GM18873 (cell line): ENCODE measurements around the gene NOL4L.

Source experiments
- ATAC-seq: cut with Tn5 transposase; IDR thresholded peaks from one replicate; pipeline ENCODE4 v1.9.1; 2021; ENCODE audit warnings: mild to moderate bottlenecking, moderate library complexity, moderate number of reproducible peaks; ENCODE audit not compliant: unreplicated experiment, low FRiP score

The NOL4L gene

DNA sequence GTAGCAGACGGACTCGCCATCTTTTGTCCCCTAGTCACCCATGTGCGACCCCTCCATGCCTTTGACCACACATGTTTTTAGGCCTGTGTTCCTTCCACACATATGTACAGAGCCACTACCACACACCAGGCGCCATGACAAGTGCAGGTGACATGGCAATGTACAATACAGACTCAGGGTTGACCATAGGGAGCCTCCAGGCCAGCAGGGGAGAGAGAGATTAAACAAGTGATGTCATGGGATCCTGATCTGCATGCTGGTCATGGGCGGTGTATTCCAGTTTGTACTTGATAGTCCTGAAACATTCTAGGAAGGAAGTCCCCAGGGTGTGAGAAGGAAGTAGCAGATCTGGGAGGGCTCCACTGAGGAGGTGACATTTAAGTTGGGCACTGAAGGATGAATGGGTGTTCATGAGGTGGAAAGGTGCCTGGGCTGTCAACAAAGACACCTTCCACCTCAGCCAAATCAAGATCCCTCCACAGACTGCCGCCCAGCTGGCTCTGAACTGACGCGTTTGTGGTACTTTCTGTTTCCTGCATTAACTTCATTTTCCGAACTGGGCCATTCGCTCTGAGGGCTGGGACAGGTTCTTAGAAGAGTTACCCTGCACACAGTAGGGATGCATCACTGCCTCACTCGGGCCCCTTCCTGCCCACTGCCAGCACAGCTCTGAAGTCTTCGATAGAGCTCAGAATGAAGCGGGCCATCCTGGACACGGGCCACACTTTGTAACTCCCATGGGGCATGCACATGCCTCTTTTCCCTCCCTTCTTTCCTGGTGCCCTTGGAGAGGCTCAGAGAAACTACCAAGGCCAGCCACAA lies 94.0 kb downstream of the NOL4L start:
- no peak for ATAC-seq

DNA sequence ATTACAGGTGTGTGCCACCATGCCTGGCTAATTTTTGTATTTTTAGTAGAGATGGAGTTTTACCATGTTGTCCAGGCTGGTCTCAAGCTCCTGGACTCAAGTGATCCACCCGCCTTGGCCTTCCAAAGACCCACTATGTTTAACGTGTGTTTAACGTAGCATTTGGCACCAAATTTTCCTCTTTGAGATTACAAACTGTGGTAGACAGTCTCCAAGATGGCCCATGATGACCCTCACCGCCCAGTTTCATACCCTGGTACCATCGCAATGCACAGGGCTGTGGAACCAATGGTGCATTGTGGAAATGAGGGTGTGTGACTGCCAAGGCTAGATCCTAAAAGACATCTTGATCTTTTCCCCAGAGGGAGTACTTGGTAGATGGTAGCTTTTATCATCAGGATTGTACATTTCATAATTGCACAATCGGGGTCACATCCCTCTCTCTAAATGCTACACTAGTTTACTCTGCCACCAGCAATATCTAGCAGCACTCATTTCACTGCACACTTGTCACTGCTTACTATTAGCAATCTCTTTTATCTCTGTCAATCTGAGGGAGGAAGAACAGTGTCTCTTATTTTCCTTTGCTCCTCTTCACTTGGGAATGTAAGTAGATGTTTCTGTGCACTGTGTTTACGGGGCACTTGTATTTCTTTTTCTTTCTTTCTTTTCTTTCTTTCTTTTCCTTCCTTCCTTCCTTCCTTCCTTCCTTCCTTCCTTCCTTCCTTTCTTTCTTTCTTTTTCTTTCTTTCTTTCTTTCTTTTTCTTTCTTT lies 96.9 kb downstream of the NOL4L start:
- ATAC-seq: no peak

DNA sequence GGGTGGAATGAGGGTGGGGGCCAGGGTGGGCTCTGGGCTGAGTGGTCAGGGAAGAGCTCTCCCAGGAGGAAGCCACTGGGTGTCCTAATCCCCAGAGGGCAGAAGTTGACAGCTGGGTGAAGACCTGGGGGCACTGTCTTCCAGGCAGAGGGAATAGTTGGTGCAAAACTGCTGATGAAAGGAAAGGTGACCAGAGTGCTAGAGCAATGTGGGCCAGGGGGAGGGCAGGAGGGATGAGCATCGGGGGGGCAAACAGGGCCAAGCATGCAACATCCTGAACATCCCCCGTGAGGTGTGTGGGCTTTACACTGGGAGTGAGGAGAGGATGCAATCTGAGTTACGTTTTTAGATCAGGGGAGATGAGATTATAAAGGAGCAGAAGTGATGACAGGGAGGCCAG lies 97.8 kb downstream of the NOL4L start:
- no peak for ATAC-seq

DNA sequence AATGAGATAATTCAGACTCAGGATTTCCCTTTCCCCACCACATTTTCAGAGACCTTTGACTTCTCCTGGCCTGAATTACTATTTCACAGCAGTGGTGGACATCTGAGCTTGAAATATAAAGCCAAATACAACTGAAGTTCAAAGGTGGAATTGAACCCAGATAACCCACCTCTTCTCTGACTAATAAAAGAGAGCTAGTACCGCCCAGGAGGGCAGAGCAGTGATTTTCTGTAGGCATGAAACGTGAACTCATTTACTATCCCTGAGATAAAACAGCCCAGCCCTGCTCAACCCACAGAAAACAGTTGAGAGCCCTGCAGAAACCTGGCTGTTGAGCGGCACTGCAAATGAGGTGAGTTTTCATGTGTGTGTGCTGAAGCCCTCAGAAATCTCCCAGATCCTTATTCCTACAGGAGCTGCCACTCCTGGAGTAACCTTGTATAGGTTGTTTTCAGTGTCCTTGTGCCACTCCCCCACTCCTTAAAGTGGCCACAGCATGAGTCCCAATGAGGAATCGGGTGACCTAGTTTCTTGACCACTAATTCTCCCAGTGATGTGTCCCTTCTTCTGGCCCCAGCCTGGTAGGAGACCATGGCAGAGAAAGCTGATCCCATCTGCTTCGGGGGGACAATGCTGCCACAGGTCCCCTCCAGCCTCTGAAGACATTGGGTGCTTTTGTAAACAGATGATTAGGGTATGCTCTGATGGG lies 99.2 kb downstream of the NOL4L start:
- ATAC-seq: no peak

DNA sequence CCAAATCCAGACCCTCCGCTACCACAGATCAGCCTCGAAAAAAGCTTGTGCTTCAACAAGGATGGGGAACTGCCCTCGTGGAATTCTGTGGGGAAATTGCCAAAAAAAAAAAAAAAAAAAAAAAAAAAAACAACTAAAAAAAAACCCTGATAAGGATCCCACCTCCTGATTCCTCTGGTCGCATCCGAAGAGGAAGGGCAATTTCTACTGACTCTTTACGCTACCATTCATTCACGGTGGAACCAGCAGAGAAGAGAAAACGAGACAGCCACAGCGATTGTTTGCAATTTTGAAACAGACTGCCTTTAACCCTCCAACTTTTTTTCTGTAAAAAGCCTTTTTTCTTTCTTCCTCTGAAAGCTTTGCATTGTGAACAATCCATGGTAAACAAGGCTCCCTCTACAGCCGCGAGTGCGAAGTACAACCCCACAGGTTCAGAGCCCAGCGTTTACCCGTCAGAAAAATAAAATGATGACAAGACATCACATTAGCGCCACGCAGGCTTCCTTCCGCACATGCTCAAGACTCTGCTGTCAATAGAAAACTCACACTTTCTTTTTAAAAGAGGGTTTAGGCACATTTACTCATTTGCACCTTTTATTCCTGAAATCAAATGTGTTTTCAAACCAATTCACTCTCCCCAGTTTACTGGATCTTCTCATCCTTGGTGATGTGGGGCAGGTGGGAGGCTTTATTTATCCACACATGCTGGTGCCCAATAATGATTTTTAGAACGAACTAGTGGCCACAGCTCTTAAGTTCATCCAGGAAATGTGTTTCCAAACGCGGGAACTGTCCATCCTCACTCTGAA lies 100.0 kb downstream of the NOL4L start:
- ATAC-seq: peak; percentile 53

DNA sequence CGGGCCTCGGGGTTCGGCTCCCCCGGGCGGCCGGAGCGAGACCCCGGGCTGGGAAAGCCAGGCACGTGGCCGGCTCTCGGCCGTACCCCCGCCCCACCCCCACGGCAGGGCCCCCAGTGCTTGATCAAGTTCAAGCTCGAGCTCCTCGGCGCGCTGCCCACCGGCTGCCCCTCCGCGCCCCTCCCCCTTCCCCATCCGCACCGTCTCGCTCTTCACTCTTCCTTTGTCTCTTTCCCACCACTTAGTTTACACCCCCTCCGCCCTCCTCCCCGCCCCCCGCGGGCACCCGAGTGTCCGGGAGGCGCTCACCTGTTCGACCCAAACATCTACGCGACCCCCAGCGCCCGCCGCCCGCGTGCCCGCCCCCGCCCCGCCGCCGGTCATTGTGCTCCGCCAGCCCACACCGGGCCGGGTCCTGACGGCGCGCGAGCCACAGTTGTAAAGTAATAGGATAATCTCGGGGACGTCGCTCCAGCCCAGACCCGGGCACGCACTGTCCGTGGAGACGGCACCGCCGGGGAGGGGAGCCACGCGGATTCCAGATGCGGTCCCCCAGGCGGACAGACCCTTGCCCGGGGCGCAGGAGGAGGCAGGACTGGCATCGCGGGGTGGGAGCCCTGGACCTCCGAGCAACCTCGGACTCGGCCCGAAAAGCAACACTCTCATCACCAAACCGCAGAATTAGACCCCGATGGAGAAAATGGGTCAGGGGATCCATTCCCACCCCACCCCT lies 100.7 kb downstream of the NOL4L start:
- no peak for ATAC-seq

DNA sequence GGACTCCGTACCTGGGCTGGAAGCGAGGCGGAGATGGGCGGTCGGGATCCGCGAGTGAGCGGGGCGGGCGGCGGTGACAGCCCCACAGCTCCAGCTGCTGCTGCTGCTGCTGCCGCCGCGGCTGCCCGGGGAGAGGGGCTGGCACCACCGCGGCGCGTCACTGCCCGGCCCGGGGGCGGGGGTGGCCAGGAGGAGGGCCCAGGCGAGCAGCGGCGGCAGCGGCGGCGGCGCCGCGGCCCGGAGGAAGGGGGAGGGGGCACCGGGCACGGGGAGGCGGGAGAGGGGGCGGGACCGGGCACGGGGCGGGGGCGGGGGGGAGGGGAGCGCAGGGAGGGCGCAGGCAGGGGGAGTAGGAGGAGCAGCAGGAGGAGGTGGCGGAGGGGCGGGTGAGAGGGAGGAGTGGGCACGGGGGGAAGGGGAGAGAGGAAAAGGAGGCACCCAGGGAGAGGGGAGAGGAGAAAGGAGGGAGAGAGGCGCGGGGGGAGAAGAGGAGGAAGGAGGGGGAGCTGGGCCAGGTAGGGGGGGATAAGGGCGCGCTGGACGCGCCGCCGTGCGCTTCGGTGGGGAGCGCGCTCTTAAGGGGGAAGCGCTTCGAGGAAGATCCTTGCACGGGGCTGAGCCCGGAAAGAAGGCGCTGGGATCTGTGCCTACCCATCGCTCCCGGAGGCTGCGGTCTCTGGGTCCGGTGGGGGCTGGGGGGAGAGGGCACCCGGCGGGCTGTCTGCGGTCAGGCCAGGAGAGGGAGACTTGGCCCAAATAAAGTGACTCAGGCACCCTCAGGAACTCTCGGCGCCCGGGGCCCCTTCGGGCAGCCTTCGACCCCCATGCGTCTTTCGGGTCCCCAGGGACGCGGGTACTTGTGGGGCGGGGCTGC lies 101.5 kb downstream of the NOL4L start:
- ATAC-seq: no peak

DNA sequence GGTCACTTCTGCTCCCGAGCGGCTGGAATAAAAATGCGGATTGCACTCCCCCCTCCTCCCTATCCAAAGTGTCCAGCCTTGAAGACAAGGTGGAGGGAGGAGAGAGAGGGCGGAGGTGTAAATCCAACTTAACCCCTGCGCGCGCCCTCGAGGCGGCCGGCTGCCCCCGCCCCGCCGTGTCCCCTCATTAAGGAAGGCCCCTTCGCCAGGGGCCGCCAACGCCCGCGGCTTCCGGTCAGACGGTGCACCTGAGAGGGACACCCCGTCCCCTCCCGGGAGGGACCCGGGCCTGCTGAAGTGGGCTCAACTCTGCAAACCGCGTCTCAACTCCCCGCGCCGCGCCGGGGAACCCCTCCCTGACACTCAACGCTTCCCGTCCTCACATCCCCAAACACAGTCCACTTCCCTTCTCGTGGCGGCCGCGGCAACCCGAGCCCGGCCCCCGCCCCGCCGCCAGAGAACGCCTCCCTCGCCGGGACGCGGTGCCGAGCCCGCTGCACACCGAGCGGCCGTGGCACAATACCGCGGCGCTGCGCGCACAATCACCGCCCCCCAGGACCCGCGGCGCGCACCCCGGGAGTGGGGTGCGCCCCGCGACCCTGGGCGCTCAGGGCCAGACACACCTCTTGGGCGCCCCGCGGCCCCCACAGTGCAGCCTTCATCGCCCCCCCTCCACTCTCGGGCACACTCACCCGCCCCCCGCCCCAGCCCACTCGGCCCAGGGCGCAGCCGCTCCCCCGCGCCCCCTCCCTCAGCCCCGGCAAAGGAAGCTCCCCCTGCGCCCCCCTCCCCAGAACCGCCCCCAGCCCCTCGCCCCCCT lies 102.5 kb downstream of the NOL4L start:
- no peak for ATAC-seq

DNA sequence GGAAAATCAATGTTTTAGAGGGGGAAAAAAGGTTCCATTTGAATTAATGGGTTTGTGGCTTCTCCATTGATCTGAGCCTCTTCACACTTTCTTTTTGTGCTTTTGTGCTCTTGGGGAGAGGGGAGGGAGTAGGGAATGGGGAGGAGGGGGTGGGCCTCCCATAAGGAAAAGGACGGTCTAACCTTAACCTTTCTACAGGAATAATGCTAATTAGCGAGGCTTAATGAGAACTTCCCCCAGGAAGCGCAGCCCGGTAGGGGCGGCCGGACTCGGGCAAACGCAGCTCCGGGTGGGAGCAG lies 103.0 kb downstream of the NOL4L start:
- no peak for ATAC-seq

DNA sequence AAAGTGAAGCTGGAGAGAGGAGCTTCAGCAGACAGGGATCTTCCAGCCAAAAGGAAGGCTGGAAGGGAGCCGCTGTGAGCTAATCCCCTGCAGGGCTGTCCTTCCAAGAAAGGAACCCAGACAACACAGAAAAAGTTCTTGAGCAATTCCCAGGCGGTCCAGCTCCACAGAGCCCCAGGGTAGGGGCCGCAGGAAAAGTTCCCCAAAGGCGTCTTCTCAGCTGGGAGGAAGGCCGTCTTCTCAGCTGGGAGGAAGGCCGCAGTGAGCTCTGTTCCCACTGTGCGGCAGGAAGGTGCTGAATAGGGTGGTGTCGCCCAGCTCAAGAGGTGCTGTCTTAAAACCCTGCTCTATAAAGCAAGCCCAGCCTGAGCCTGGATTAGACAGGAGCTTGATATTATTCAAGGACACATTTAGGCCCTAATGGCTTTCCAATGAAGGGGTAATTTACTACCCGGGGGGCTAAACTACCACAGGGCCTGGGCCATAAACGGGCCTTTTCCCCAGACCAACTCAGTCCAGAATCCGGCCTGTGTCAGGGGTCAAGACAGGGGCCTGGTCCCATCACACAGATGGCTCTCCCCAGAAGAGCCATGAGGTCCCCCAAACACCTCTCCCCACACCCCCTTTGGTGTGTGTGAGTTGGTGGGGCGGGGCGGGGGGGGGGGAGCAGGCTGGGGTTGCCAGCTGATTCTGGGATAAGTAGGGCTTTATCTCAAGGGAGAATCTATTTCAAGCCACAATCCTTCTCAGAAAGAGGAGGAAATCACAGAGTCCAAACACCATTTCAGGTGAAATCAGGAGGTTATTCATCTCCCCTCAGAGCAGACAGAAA lies 103.6 kb downstream of the NOL4L start:
- no peak for ATAC-seq

DNA sequence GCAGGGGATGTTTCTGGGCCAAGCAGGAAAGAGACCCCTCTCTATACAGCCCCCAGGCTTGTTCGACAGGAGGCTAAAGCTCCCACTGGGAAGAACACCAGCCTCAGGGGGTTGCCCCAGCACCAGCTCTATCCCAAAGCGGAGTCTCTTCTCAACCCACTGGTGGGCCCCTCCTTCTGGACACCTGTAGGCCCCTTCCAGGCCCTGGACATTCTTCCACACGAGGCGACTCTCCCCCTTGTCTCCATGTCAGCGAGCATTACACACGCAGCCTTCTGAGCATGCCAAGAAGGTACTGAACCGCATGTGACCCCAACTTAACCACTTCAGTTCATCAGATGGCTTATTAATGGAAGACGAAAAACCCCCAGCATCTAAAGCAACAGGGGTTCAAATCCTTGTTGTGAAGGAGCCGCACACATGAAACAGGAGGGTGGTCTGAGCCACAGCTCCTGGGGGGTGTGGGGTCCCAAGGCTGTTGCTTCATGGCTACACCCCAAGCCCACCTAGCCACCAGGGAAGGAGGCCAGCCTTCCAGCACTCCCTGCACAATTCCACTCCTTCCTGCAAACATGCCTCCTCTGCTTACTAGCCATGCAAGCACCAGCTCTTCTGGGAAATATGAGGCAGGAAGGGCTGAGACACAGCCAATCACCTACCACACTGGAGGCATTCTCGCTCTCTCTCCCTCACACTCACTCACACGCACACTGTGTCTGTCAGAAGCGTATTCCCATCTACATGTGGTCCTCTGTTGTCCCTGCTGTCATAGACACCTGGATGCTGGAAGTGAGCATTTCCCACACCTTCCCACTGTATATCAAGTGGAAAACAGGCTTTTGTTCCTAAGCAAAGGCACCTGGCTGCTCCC lies 104.5 kb downstream of the NOL4L start:
- no peak for ATAC-seq

DNA sequence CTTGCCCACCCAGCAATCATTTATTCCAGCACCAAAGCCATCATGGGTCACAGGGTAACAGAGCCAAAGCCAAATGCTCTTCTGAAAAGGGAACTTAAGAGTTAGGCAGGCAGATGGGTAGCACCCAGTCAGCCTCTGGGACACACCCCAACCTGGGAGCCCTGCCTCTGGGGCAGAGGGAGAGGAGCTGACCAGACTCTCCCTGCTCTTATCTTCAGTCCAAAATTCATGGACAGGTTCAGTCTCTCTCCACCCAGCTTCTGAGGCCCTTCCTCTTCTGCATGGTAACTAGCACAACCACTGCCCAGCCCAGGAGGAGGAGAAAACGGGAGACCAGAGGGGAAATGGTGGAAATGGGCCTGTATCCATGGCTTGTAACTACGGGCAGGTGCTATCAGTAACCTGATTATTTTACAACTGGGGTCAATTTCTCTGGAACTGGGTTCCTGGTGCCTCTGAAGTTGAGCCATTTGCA lies 105.4 kb downstream of the NOL4L start:
- no peak for ATAC-seq

DNA sequence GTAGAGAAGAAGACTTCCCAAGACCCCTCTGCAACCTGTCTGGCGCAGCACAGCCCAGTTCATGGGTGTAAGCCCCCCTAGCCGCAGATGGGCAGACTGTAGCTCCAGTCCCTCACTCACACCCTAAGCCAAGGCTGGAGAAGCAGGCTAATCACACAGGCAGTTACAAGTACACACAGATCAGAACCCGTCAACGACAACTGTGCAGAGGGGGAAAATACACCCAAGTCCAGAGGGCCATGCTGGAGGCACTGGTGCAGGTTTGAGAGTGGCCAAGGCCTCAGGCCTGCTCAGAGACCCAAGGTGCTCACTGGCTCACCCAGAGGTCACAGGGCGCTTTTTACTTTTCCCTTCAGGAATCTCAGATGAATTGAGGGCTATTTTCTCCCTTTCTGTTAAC lies 106.1 kb downstream of the NOL4L start:
- no peak for ATAC-seq

DNA sequence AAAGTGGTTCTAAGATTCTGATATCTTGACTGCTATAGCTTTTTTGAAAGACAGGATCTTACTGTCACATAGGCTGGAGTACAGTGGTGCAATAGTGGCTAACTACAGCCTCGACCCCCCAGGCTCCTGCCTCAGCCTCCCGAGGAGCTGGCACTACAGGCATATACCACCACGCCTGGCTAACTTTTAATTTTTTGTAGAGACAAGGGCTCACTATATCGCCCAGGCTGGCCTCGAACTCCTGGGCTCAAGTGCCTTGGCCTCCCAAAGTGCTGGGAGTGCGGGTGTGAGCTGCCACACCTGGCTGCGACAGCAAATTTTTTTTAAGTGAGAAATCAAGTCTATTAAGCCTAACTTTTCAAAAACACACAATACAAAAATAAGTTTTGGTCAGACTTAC lies 106.6 kb downstream of the NOL4L start:
- ATAC-seq: no peak

DNA sequence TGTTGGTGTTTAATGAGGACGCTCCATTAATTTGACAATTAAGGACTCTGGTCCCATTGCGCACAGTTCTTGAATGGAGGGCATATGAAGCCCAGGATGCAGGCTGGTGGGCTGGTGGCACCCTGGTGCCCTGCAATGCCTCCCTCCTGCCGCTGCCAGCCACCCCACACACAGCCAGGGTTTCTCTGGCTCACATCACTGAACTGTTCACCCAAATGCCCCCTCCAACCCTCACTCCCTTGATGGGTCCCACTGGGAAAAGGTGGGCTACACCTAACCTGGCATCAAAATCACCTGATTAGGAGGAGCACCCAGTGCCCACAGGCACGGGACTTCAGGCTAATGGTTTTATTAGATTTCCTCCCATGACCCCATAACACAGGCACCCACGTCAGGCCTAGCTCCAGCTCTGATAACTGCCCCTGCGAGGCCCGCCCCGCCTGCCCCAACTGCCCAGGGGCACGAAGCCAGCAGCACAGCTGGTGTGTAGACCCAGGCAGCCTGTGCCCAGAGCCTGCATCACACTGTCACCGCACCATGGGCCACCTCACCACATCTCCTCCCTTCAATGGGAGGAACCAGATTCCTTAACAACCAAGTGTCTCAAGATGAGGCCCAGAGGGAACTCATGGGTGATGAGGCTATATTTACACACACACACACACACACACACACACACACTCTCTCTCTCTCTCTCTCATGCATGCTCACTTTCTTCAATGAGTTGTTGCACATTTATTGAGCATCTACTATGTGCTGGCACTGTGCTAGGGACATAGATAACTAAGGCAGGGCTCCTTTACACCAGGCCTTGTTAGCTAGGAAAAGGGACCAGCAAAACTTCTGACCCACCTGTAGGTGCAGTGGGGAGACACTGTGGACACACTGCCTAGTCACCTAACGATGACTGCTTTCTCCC lies 107.3 kb downstream of the NOL4L start:
- ATAC-seq: no peak
